GM19240 (cell line): Measurements from ENCODE around the gene LMAN2.

Experiments
- DNase-seq: peaks from one replicate; pipeline ENCODE4 v3.0.0; 2011; ENCODE audit warnings: low spot score; ENCODE audit not compliant: insufficient read length

The LMAN2 gene

DNA sequence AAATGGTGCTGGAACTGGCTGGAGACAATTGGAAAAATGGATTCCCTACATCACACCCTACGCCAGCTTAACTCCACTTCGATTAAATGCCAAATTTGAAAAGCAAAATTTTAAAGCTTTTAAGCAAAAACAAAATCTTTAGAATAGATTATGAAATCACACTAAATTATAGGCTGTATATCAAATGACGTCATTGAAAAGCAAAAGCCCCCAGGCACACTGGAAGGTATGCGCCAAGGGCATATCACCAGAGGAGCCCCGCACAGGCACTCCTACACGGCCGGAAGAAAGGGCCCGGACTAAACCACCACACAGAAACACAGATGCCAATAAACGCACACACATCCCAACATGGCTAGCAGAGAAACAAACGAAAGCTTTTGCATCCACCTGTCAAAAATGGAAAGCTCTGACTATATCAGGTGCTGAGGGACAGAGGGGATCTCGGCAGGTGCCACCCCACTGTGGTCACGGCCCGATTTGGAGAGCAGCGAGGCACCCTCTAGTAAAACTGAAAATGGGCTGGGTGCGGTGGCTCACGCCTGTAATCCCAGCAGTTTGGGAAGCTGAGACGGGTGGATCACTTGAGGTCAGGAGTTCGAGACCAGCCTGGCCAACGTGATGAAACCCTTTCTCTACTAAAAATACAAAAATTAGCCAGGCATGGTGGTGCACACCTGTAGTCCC lies 22.8 kb downstream of the LMAN2 start:
- no peak for DNase-seq

DNA sequence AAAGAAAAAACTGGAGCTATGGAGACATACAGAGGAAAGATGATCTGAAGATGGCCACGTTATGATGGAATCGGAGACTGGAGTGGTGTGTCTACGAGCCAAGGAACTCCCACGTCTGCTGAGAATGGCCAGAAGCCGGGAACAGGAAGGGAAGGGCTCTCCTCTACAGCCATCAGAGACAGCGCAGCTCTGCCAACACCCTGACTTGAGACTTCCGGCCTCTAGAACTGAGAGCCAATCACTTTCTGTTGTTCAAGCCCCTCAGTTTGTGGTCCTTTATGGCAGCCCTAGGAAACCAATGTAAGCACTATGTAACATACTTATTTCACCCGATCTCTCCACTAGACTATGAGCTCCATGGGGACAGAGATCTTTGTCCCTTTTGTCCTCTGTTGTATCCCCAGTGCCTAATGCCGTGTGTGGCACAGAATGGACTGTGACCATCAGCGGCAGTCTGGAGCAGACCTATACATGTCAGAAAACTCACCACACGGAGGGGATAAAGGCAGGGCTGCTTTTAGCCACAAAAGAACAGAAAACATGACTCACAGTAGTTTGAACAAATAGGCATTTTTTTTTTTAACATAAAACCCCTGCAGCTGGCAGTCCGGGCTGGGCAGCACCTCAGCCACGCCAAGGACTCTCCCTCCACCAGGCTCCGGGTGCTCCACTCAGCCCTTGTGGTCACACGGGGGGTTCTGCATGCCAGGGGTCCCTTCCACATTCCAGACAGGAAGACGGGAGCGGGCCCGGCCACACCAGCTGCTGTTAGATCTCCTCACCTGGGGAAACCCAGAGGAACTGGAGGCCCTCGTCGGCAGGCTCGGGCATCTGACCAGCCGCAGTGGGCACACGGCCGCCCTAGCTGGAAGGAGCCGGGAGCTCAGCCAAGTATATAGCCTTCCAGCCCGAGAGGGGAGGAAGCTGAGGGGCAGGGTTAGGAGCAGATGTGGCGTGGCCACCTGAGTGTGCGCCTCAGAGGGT lies 23.6 kb downstream of the LMAN2 start:
- DNase-seq = no peak

DNA sequence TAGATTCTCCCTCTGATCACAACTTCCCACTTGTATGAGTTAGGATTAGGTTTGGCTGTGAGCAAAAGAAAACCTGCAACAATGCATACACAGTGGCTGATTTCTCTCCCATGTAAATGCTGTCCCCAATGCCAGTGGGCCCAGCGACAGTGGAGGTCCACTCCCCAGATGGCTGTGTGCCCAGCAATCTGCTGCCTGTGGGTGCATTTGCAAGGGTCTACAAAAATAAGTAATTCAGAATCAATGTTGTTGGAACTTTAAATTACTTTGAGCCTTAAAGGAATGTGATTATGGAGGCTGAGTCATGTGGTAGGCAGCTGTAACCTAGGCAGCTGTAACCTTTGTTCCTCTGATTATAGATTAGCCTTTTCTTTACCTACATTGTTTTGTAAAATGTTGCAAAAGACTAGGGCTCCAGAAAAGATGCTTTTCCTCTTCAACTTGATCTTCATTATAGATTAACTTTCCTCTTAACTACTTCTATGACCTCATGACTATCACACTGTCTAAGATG lies 25.5 kb downstream of the LMAN2 start:
- no peak for DNase-seq

DNA sequence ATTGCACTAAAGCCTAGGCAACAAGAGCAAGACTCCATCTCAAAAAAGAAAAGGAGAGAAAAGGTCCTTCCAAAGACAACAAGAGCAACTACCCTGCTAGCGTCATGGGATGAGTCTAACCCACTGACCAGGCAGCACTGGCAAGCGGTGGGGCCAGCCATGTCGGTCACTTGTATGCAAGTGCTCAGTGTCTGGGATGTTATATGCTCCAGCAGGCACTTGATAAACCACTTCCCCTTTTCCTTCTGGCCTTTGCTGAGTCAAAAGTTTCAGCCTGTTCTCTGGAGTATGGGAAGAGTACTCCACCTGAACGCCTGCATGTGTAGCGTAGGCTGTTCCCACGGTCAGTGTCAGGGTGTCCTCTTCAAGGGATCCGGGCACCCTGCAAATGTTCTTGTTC lies 30.6 kb downstream of the LMAN2 start:
- DNase-seq = no peak

DNA sequence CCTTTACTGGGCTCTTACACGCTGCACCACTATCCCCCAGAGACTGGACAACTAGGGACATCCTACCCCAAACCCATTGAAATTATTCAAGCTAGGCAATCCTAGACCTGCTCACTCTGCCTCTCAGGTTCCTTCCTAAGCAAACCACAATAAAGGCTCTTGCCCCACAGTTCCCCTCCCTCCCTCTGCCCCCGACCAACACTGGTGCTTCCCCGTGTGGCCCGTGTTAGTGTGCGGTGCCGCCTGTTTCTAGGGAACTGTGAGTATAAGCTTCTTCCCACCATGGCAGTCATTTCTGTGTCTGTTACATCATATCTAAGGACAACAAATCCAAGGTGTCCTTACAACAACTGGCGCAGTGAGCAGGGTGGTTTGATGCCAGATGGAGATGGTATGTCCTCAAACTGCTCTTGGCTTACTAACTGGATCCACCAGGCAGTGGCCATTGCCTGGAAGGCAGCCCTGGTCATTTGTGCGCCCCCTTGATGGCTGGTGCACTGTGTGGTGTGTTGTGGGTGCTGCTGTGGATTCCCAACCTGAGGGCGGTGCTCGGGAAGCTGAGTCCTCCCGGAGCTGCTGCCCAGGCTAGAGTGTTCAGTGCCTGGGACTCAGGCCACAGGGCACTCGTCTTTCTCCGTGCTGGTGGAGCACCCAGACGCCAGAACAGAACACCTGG lies 31.4 kb downstream of the LMAN2 start:
- DNase-seq = no peak

DNA sequence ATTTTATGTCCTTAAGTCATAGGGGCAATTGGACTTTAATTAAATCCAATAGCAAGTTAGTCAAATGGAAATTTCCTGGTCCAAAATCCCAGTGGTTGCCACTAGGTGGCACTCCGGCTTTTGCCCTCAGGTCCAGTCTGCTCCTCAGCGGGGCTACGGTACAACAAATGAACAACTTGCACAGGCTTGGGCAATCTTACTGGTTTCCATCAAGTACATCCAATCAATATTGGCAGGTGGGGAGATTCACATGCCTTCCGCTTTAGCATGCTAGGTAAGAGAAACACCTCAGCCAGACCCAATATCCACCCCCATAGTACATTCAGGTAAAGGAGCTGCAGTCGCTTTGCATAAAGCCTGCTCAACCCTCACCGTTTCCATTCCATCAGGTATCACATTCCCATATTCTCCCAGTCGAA lies 33.5 kb downstream of the LMAN2 start:
- no peak for DNase-seq

DNA sequence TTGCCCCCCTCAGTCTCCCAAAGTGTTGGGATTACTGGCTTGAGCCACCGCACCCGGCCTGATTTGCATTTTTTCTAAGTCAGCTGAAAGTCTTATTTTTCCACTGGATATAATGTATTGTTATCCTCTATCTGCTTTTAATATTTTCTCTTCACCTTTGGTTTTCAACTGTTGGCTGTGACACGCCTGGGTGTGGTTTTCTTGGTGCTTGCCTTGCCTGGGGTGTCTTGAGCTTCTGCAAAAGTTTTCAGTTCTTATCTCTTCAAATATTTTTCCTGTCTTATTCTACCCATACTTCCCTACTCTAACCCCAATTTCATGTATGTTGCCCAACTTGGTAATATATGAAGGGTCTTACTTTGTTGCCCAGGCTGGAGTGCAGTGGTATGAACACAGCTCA lies 35.5 kb downstream of the LMAN2 start:
- no peak for DNase-seq

DNA sequence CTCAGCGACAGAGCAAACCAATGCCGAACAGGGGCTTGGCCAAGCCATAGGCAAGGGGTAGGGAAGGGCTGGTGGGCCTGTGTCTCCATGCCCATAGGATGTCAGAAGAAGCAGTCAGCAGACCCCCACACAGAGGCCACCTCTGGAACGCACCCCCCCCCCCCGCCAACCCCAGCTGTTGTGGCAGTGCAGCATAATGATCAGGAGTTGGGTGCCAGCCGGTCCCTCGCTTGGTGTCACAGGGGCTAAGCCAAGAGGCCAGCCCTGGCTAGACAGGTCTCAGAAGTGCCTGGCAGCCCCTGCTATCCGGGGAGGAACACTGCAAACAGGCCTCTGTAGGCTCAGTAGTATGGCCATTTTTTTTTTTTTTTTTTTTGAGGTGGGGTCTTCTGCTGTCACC lies 36.1 kb downstream of the LMAN2 start:
- DNase-seq = no peak

DNA sequence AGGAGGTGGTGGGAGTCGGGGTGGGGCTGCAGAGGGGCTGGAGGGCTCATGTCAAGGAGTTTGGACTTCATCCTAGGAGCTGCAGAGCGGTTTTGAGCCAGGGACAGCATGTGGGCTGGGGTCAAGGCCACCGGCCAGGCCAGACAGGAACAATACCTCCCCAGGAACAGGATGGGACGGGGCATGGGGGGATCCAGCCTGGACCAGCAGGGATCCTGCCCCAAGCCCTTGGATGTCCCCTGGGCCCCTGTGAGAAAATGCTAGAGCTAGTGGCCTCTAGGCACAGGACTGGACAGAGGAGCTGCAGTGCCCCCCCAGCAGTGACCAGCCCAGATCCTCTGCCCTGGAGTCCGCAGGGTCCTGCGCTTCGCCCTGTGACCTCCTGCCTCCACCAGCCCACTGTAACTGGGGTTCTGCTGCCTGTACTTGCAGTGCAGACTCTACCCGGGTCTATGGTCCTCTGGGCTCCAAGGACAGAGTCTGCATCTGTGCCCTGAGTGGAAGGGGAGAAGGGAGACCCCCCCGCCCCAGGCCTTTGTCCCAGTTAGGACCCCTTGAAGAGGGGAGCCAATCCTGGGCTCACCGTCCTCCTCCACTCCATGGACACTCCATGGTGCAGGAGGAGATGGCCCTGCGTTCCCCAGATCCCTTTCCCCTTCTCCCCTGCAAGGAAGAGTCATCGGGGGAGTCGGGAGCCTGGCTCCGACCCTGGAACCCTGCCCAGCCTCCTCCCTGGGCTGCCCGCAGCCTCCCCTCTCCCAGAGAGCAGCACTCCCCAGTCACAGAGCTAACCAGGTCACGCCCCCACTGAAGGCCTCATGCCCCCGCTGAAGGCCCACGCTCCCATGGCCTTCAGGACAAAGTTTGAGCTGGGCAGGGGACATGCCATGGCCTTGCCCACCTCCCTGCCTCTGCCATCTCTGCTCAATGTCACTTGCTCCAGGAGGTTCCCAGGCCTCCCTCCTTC lies 36.8 kb downstream of the LMAN2 start:
- no peak for DNase-seq

DNA sequence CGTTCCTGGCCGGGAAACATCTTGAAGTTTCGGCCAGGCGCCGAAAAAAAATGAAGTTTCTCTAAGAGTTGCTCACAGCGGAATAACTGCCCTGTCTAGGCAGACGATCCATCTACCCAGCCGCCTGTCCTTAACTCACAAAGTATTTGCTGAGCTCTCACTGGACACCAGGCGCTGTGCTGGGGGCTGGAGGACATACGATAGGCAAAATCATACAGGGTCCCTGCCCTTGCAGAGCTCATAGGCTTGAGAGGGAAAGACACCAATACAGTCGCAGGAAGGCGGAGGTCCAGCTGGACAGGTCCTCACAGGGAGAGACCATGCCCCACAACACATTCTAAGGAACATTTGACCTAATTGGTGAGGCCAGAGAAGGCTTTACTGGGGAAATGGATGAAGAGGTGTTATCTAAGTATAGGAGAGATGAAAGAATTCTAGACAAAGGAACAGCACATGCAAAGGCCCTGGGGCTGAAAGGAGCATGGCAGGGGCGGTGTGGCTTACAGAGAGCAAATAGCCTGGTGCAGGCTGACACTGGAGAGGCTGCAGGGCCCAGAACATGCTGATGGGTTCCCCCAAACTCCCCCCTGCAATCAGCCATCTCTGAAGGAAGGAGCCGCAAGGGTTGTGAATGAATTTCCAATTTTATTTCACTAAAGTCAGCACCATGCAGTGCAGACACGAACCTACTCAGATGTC lies 37.8 kb downstream of the LMAN2 start:
- no peak for DNase-seq

DNA sequence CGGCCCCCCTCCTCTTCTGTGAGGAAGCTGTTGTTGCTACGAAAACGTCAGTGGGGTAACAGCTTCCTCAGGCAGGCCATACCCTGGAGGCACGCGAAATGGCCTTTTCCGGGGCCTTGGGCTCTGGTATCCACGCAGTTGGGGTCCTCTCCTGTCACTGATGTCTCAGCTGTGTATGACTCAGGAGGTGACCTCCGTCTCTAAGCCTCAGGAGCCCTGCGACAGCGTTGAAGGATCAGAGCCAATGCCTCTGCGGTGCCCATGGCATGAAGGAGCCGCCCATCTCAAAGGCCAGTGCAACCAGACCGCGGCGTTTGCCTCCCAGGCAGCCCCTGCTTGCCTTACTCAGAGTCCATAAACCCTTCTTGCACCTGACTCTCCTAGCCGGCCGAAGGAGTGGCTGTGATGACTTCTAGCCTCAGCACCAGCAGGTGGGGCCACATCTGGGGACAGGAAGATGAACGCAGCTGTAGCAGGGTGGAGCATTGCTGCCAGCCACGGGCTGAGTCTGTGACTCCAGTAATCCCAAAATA lies 38.8 kb downstream of the LMAN2 start:
- DNase-seq = no peak

DNA sequence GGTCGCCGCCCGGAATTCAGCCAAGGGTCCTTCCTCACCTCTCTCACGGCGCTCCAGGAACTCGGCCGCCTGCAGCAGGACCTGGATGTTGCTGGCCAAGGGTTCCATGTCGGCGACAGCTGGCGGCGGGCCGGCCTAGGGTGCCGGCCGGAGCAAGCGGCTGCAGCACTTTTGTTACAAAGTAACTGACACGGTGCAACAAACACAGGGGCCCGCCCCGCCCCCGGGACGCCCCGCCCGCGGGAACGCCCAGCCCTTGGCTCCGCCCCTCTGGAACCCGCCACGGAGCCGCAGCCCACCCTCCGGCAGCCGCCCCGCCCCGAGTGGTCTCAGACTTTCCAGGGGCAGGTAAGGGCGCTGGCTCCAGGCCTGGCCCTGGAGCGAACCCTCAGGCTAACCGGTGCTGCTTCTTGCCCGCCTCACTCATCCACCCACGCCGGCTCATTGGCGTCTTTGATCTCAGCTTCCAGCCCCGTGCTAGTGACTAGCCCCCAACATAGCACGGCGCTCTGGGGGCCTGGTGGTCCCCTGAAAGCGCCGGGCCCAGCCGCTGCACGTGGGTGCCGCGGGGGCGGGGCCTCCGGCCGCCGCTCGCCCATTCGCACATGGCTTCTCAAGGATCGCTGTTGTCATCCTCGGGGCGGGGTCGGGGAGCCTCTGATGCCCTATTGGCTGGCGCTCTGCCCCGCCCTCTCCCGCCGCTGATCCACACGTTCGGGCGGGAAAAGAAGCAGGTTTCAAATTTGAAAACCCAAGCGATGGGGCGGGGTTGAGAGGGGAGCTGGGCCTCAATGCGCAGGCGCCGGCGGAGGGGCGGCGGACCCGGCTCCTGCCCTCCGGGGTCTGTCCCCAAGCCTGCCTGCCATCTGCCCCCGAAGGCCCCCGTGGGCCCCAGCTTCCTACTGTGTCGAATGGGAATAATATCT lies 39.5 kb downstream of the LMAN2 start, which contains the start of gene MXD3:
TSS of gene MXD3 (minus strand) at position 176 of the 926 bp plus-strand sequence. CDS start at position 108, 68 bp downstream.
- peak; percentile 83 for DNase-seq

DNA sequence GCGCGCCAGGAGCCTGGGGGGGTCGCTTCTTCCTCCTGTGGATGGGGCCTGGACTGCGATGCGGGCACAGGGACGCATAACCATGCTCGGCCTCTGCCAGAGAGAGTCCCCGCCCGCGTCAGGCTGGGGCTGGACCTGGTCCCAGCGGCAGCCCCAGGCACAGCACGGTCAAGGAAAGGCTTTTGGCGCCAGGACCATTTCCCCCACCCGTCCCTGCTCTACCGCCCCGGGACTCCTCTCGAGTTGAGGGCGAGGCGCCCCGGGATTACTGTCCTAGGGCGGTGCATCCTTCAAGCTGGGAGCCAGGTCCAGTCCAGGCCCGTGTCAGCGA lies 40.1 kb downstream of the LMAN2 start:
- DNase-seq = no peak

DNA sequence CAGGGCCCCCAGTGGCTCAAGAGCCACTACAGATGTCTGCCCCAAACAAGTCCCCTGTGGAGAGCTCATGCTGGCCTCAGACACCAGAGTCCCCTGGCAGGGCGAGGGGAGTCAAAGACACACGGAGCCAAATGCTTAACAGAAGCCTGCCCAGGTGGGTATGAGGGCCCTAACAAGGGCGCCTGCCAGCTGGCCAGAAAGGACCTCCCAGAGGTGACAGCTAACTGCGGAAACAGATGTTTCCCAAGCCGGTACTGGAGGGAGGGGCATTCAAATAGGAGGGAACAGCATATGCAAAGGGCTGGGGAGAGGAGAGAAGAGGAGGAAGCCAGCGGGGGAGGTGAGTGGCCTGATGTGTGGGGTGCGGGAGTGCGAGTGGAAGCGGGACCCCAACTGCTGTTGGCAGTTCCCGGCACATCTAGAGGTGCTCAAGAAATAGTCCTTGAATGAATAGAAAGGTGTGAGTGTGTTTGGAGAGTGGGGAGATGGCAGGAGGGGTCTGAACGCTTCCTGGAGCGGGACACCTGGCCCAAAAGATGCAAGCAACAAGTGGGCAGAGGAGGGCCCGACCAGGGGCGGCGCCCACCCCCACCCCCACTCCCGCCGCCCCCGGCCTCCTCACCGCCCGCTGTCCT lies 40.6 kb downstream of the LMAN2 start:
- DNase-seq = no peak

DNA sequence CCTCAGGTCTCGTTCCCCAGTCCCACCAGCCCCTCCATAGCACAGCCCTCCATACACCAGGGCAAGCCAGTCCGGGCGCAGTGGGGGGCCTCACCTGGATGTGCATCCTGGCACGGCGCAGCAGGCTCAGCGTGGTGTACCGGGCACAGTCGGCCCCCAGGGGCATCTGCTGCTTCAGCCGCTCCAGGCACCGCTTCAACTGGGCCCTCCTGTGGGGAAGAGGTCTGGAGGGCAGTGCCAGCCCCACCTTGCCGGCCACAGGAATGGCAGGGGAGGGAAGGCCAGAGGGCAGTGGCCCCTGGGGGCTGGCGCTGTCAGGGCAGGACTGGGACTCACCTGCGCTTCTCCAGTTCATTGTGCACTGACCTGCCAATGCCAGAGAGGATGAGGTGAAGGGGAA lies 41.1 kb downstream of the LMAN2 start:
- DNase-seq = no peak

DNA sequence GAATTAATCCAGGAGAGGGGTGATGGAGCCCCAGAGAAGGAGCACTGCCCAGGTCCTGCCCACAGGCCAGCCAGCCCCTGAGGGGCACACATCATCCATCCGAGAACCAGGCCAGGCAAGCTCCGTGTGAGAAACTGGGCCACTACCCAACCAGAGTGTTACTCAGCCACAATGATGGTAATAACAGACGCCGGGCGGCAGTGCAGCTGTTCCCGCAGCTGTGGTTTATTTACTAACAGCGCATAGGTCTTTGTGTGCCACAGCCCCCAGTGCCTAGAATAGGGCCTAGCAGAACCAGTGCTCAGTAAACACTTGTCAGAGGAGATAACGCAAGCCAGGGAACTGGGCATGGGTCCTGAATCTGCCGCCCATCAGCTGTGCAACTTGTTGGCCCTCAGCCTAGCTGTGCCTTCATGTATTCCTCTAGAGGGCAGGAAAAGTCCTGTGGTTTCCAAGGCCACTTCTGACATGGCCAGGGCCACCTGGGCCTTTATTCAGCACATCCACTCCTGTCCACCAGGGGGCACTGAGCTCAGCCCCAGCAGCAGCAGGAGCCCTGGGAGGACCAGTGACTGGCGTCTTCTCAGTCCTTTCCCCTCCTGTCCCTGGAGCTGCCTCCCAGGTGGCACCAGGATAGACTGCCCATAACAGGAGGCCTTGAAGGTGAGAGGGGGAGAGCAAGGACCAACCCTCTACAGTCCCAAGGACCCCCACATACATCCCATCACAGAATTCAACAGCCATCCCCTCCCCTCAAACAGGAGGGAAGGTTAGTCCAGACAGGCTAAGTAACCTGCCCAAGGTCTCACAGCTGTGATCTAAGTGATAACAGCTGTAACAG lies 41.9 kb downstream of the LMAN2 start:
- DNase-seq = no peak

DNA sequence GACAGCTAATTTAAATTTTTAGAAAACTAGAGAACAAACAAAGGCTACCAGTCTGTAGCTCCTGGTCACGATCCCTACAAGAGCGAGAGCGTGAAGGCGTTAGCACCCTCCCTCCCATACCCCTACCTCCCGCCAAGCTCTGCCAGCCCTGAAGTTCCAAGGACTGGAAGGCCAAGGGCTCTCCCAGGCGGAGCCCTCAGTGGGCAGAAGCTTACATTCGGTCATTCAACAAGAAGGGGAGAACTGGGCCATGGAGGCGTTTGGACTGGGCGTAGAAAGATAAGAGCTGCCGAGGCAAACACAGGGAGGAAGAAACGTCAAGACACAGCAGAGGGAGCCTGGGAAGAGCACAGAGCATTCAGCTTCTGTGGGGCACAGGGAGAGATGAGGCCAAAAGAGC lies 42.7 kb downstream of the LMAN2 start:
- DNase-seq = no peak
